AG10803 (cell line): ENCODE data around the gene TRIM7.

Experiments used
- DNase-seq: peaks from one replicate; pipeline ENCODE4 v3.0.0; 2010; ENCODE audit warnings: low read depth
- H3K4me3 ChIP-seq: 2 replicates; pipeline ENCODE4 v1.5.1; 2011; ENCODE audit warnings: mild to moderate bottlenecking, low read length, control low read depth
- CTCF ChIP-seq: conservative IDR thresholded peaks from 2 replicates; pipeline ENCODE4 v1.5.1; 2011; ENCODE audit warnings: mild to moderate bottlenecking, low read length, control low read depth, inconsistent platforms

Gene TRIM7

GRCh38 chr5:181190711-181191525 lies 14.1 kb downstream of the TRIM7 start:
- DNase-seq, result peak; percentile 47
- H3K4me3 ChIP-seq, result peak overlapping the region; percentile 87
- TF ChIP-seq CTCF, result no peak

- TF ChIP-seq CTCF, result no peak
- DNase-seq, result no peak
- peak overlapping the region; percentile 87 for H3K4me3 ChIP-seq
Observed at GRCh38 chr5:181189962-181190710, 14.9 kb downstream of the TRIM7 start.

GRCh38 chr5:181189363-181189961 lies 15.5 kb downstream of the TRIM7 start:
- peak; percentile 28 for DNase-seq

GRCh38 chr5:181188700-181189362 lies 16.2 kb downstream of the TRIM7 start:
- peak; percentile 22 for TF ChIP-seq CTCF
- H3K4me3 ChIP-seq, result peak overlapping the region; percentile 87
- DNase-seq, result peak; percentile 66

More at GRCh38 chr5:181189363-181189961, 15.5 kb downstream of the TRIM7 start:
- H3K4me3 ChIP-seq, result peak overlapping the region; percentile 87
- no peak for TF ChIP-seq CTCF

- DNase-seq, result peak; percentile 86
- peak overlapping the region; percentile 51 for H3K4me3 ChIP-seq
- peak; percentile 46 for TF ChIP-seq CTCF
Observed at GRCh38 chr5:181187500-181188213, 17.3 kb downstream of the TRIM7 start.

GRCh38 chr5:181186986-181187499 lies 18.0 kb downstream of the TRIM7 start:
- peak overlapping the region; percentile 36 for H3K4me3 ChIP-seq
- no peak for DNase-seq
- TF ChIP-seq CTCF, result no peak
